Activated B cell treated with CpG ODN at 0.5 μM for 24 hours (primary cell): ENCODE measurements around the gene PRL. TPM values are rescaled to one million over a fixed set of nuclear protein-coding genes. Genes with fewer than 3 reads are reported as not detected.

Experiments
- ATAC-seq: fragments of 200-7000 bp; cut with Tn5 transposase; one replicate; pipeline ENCODE4 v1.10.0; 2021; ENCODE audit warnings: low read depth, mild to moderate bottlenecking, moderate library complexity
- CTCF ChIA-PET: fragments of 350-600 bp; sonication (Branson Sonifier 250); formaldehyde crosslinking; loops from one replicate; lab custom pipeline; 2021; ENCODE audit warnings: antibody characterized with exemption; lab: Charles Lee
- POLR2A ChIA-PET: fragments of 350-600 bp; sonication (Branson Sonifier 250); formaldehyde crosslinking; loops from one replicate; lab custom pipeline; 2021; ENCODE audit warnings: antibody characterized with exemption; lab: Charles Lee
- DNase-seq: peaks from one replicate; pipeline ENCODE4 v3.0.0; 2022
- H3K27ac Mint-ChIP-seq: one replicate; pipeline ENCODE4 v1.8.0; 2020; ENCODE audit warnings: mixed read lengths
- H3K27me3 Mint-ChIP-seq: one replicate; pipeline ENCODE4 v1.8.0; 2021; ENCODE audit warnings: mixed read lengths
- H3K36me3 Mint-ChIP-seq: one replicate; pipeline ENCODE4 v1.8.0; 2021; ENCODE audit warnings: low read depth, mixed read lengths
- H3K4me1 Mint-ChIP-seq: one replicate; pipeline ENCODE4 v1.8.0; 2021; ENCODE audit warnings: mixed read lengths
- H3K4me3 Mint-ChIP-seq: one replicate; pipeline ENCODE4 v1.8.0; 2020; ENCODE audit warnings: mild to moderate bottlenecking, mixed read lengths
- H3K9me3 Mint-ChIP-seq: one replicate; pipeline ENCODE4 v1.8.0; 2020; ENCODE audit warnings: mixed read lengths
- CTCF ChIP-seq: fragments of 200-600 bp; IDR thresholded peaks from one replicate; pipeline ENCODE4 v1.8.0; 2022; ENCODE audit warnings: antibody characterized with exemption, mild to moderate bottlenecking
- intact Hi-C: fragments of 100-400 bp; cut with micrococcal nuclease; formaldehyde crosslinking; loops from one replicate; pipeline ENCODE4 v1.15.1; 2024
- total RNA-seq: library from RNA; stranded (reverse); gene quantifications from 2 replicates; pipeline ENCODE4 v1.2.3, GENCODE V29; 2022

The PRL gene
- total RNA-seq, 1 donor from 2014 or later = not detected

GRCh38 chr6:22325481-22325880, 28.6 kb upstream of the PRL start:
- CTCF ChIA-PET = no interaction called here
- no peak overlapping the region for H3K4me3 Mint-ChIP-seq
- H3K27me3 Mint-ChIP-seq = no peaks in the 10 kb centered on the region
- intact Hi-C loops = no loop called here
- H3K27ac Mint-ChIP-seq = no peak overlapping the region
- POLR2A ChIA-PET = no interaction called here
- no peaks in the 10 kb centered on the region for H3K9me3 Mint-ChIP-seq
- DNase-seq (no peak), ATAC-seq (no peak)
- no peaks in the 10 kb centered on the region for H3K36me3 Mint-ChIP-seq
- no peaks in the 10 kb centered on the region for H3K4me1 Mint-ChIP-seq
- no peak for TF ChIP-seq CTCF

GRCh38 chr6:22323848-22324247, 27.0 kb upstream of the PRL start:
- no peaks in the 10 kb centered on the region for H3K27me3 Mint-ChIP-seq
- ChIA-PET POLR2A (no interaction called here), CTCF (no interaction called here)
- no peak for ATAC-seq
- no peak for DNase-seq
- intact Hi-C loops = no loop called here
- TF ChIP-seq CTCF = no peak
- H3K4me1 Mint-ChIP-seq = no peaks in the 10 kb centered on the region
- H3K27ac Mint-ChIP-seq = no peak overlapping the region
- no peaks in the 10 kb centered on the region for H3K9me3 Mint-ChIP-seq
- H3K36me3 Mint-ChIP-seq = no peaks in the 10 kb centered on the region
- no peak overlapping the region for H3K4me3 Mint-ChIP-seq

DNA sequence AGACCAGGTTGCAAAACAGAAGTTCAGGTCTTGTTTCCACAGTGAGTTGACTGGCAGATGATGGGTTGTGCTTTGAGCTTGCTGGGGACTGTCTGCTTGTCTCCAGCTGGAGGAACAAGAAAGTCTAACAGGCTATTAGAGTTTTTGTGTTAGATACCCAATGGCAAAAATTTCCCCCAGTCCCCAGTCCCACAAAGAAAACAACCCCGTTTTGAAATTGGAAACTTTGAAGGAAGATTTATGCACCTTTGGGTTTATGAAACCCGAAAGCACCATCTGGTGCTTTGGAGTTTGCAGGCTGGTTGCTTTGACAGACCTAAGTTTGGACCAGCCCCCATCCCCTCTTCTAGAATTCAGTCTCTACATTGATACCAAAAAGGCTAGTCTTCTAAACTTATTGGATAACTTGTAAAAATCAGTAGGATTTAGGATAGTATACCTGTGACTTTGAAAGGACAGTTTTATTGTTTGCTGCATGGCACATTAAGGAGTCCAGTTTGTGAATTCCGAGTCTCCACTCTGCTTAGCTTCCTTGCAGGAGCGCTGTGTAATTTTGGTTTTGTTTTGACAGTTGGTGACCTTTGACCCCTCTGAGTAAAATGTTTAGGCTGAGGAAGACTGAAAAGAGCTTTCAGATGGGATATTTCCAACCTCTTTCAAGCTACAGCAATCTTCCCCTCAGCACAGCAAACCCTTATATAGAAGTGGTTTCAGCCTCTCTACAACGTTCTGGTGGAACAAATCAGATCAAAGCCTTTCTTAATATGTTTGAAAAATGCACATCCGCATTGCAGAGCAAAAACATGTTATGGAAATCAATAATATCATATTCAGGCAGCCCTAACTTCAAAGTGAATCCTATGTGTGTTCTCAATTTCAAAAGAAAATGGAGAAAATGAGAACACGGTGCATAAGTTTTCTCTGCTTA, 25.5 kb upstream of the PRL start:
- ChIA-PET CTCF (no interaction called here), POLR2A (no interaction called here)
- Mint-ChIP-seq H3K27me3 (no peaks in the 10 kb centered on the region), H3K4me1 (no peaks in the 10 kb centered on the region), H3K27ac (no peak overlapping the region), H3K36me3 (no peaks in the 10 kb centered on the region), H3K4me3 (no peak overlapping the region), H3K9me3 (no peaks in the 10 kb centered on the region)
- no peak for DNase-seq
- intact Hi-C loops = no loop called here
- no peak for TF ChIP-seq CTCF
- ATAC-seq = no peak

- Mint-ChIP-seq H3K27ac (no peak overlapping the region), H3K36me3 (no peaks in the 10 kb centered on the region), H3K9me3 (peaks cover 3% of the 10 kb centered on the region), H3K27me3 (no peaks in the 10 kb centered on the region), H3K4me1 (no peaks in the 10 kb centered on the region), H3K4me3 (no peak overlapping the region)
- DNase-seq (no peak), ATAC-seq (no peak)
- intact Hi-C loops = no loop called here
- no peak for TF ChIP-seq CTCF
- CTCF ChIA-PET = no interaction called here
- POLR2A ChIA-PET = no interaction called here
Measured at GRCh38 chr6:22320750-22321149, 23.9 kb upstream of the PRL start.

- POLR2A ChIA-PET = no interaction called here
- H3K4me1 Mint-ChIP-seq = no peaks in the 10 kb centered on the region
- peaks cover 8% of the 10 kb centered on the region for H3K9me3 Mint-ChIP-seq
- no peaks in the 10 kb centered on the region for H3K36me3 Mint-ChIP-seq
- intact Hi-C loops = no loop called here
- DNase-seq = no peak
- no peak for ATAC-seq
- no peak overlapping the region for H3K27ac Mint-ChIP-seq
- TF ChIP-seq CTCF = no peak
- H3K27me3 Mint-ChIP-seq = no peaks in the 10 kb centered on the region
- CTCF ChIA-PET = no interaction called here
- no peak overlapping the region for H3K4me3 Mint-ChIP-seq
Measured at GRCh38 chr6:22318404-22318803, 21.6 kb upstream of the PRL start.
